ENCODE measurements around the gene PRDM1.

PRDM1 gene

GRCh38 chr6:106156413-106156812 is 70.3 kb downstream of the PRDM1 start:
- Histone ChIP-seq H3K27ac (ENCODE audit: low read depth, low read length) (no peak overlapping the region), H3K4me1 (ENCODE audit: control insufficient read depth, insufficient read depth, low read length) (peaks cover 12% of the 10 kb centered on the region), H3K36me3 (ENCODE audit: control insufficient read depth, insufficient read depth, low read length) (no peaks in the 10 kb centered on the region), H3K9ac (ENCODE audit: low read depth, low read length) (no peak overlapping the region), H3K27me3 (ENCODE audit: control insufficient read depth, insufficient read depth, low read length) (no peaks in the 10 kb centered on the region), H3K9me3 (ENCODE audit: control insufficient read depth, insufficient read depth, low read length) (no peaks in the 10 kb centered on the region), H3K4me3 (ENCODE audit: low read depth, low read length) (no peak overlapping the region)

GRCh38 chr6:106156863-106157262 is 70.7 kb downstream of the PRDM1 start:
- Histone ChIP-seq H3K27me3 (ENCODE audit: control insufficient read depth, insufficient read depth, low read length) (no peaks in the 10 kb centered on the region), H3K4me1 (ENCODE audit: control insufficient read depth, insufficient read depth, low read length) (peaks cover 12% of the 10 kb centered on the region), H3K9ac (ENCODE audit: low read depth, low read length) (no peak overlapping the region), H3K27ac (ENCODE audit: low read depth, low read length) (no peak overlapping the region), H3K9me3 (ENCODE audit: control insufficient read depth, insufficient read depth, low read length) (no peaks in the 10 kb centered on the region), H3K4me3 (ENCODE audit: low read depth, low read length) (no peak overlapping the region), H3K36me3 (ENCODE audit: control insufficient read depth, insufficient read depth, low read length) (no peaks in the 10 kb centered on the region)

- H3K9me3 ChIP-seq (ENCODE audit: control insufficient read depth, insufficient read depth, low read length) = no peaks in the 10 kb centered on the region
- H3K4me3 ChIP-seq (ENCODE audit: low read depth, low read length) = no peak overlapping the region
- no peak overlapping the region for H3K27ac ChIP-seq (ENCODE audit: low read depth, low read length)
- no peaks in the 10 kb centered on the region for H3K27me3 ChIP-seq (ENCODE audit: control insufficient read depth, insufficient read depth, low read length)
- H3K36me3 ChIP-seq (ENCODE audit: control insufficient read depth, insufficient read depth, low read length) = no peaks in the 10 kb centered on the region
- H3K4me1 ChIP-seq (ENCODE audit: control insufficient read depth, insufficient read depth, low read length) = peaks cover 24% of the 10 kb centered on the region
- H3K9ac ChIP-seq (ENCODE audit: low read depth, low read length) = no peak overlapping the region
Observed at GRCh38 chr6:106158816-106159215, 72.7 kb downstream of the PRDM1 start.
